Left ventricle myocardium inferior (tissue), 1 donor: ENCODE results near the gene TMPRSS11D. TPM values are rescaled to one million over a fixed set of nuclear protein-coding genes. Genes with fewer than 3 reads are reported as not detected.

ENCODE experiments used
- DNase-seq: peaks from one replicate; pipeline ENCODE4 v3.0.0-alpha.2; 2020
- H3K27ac ChIP-seq: fragments of 200-600 bp; replicated peaks from 2 replicates; pipeline ENCODE4 v1.8.0; 2021
- H3K27me3 ChIP-seq: fragments of 200-600 bp; 2 replicates; pipeline ENCODE4 v1.8.0; 2021; ENCODE audit warnings: low read depth
- H3K36me3 ChIP-seq: fragments of 200-600 bp; 2 replicates; pipeline ENCODE4 v1.8.0; 2021
- H3K4me1 ChIP-seq: fragments of 200-600 bp; 2 replicates; pipeline ENCODE4 v1.8.0; 2021
- H3K4me3 ChIP-seq: fragments of 200-600 bp; 2 replicates; pipeline ENCODE4 v1.8.0; 2021; ENCODE audit warnings: mild to moderate bottlenecking, moderate library complexity
- H3K9me3 ChIP-seq: fragments of 200-600 bp; replicated peaks from 2 replicates; pipeline ENCODE4 v1.8.0; 2021
- intact Hi-C: fragments of 100-400 bp; cut with micrococcal nuclease; formaldehyde crosslinking; loops from one replicate; pipeline ENCODE4 v1.11.0; 2022
- total RNA-seq: library from RNA; stranded (reverse); fragmentation: NEBNext Ultra II Directional; extraction: Animal tissue kit (Norgen Biotek cat#: 25700); gene quantifications from one replicate; pipeline ENCODE4 v1.2.1, GENCODE V29; 2021
- TF ChIP-seq, protein P1 (sequence below): fragments of 200-600 bp; IDR thresholded peaks from 2 replicates; pipeline ENCODE4 v1.8.0; 2021; ENCODE audit warnings: antibody characterized with exemption, mild to moderate bottlenecking, borderline replicate concordance
- donor health status: DM: no; HTN: yes; CAD: no; lungs with severe emphysema.

The TMPRSS11D gene
- total RNA-seq, 1 donor from 2014 or later = not detected

DNA sequence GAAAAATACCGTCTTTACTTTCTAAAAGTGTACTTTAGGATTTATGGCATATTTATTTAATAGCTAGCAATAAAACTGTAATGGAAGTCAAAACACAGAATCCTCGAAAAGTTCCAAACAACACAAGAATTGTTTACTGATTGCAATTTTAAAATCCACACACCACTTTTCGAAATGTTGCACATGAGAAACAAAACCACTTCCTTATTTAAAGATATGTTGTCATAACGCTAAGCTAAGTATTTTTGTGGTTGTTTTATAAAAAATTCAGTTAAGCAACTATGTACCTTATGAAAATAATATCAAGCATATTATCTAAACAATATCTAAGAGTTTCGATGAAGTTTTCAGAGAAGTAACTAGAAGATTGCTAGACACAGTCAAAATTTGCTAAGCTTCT, 344 bp downstream of the TMPRSS11D start:
- H3K36me3 ChIP-seq = no peaks in the 10 kb centered on the region
- no peak for DNase-seq
- H3K4me3 ChIP-seq = no peak overlapping the region
- H3K9me3 ChIP-seq = peaks cover 7% of the 10 kb centered on the region
- H3K27me3 ChIP-seq = no peaks in the 10 kb centered on the region
- TF ChIP-seq, protein P1, sequence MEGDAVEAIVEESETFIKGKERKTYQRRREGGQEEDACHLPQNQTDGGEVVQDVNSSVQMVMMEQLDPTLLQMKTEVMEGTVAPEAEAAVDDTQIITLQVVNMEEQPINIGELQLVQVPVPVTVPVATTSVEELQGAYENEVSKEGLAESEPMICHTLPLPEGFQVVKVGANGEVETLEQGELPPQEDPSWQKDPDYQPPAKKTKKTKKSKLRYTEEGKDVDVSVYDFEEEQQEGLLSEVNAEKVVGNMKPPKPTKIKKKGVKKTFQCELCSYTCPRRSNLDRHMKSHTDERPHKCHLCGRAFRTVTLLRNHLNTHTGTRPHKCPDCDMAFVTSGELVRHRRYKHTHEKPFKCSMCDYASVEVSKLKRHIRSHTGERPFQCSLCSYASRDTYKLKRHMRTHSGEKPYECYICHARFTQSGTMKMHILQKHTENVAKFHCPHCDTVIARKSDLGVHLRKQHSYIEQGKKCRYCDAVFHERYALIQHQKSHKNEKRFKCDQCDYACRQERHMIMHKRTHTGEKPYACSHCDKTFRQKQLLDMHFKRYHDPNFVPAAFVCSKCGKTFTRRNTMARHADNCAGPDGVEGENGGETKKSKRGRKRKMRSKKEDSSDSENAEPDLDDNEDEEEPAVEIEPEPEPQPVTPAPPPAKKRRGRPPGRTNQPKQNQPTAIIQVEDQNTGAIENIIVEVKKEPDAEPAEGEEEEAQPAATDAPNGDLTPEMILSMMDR = no peak
- intact Hi-C loops = no loop called here
- no peaks in the 10 kb centered on the region for H3K4me1 ChIP-seq
- H3K27ac ChIP-seq = no peak overlapping the region

DNA sequence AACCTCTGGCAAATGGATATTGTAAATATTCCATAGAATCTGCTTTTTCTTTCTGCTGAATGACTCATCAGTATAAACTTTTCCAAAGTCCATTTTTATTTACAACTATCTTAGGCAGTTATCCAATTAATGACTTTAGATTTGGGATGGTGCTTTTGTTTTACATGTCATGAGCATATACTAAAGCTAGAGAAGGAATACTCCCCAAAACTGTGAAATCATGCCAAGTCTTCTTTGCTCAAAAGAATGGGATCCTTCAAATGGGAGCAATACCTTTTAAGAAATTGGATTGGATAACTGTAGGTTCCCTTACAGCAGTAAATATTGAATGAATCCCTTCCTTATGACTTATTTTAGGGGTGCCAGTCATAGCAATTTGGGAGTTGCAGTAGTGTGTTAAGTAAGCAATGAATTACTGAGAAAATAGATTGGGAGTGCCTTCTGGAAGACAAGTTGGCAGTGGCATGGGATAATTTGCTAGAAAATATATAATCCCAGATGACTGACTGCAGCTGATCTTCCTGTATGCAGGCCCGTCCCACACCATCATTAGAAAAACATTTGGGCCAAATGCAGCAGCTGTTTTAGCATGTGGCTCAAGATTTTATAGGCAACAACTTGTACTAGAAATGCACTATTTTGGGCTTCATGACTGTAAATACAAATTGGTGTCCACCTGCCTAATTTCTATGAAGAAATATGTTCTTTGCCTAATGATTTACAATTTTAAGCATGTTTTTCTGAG, 2.8 kb downstream of the TMPRSS11D start:
- intact Hi-C loops = no loop called here
- Histone ChIP-seq H3K27ac (no peak overlapping the region), H3K36me3 (no peaks in the 10 kb centered on the region), H3K9me3 (peaks cover 7% of the 10 kb centered on the region), H3K4me1 (no peaks in the 10 kb centered on the region), H3K27me3 (no peaks in the 10 kb centered on the region), H3K4me3 (no peak overlapping the region)
- TF ChIP-seq, protein P1 = no peak
- DNase-seq = no peak

GRCh38 chr4:67879486-67879885, 4.3 kb downstream of the TMPRSS11D start:
- Histone ChIP-seq H3K4me3 (no peak overlapping the region), H3K27ac (no peak overlapping the region), H3K27me3 (no peaks in the 10 kb centered on the region), H3K4me1 (no peaks in the 10 kb centered on the region), H3K36me3 (no peaks in the 10 kb centered on the region), H3K9me3 (peaks cover 7% of the 10 kb centered on the region)
- TF ChIP-seq, protein P1 = no peak
- intact Hi-C loops = no loop called here
- DNase-seq = no peak

GRCh38 chr4:67877086-67877485, 6.7 kb downstream of the TMPRSS11D start:
- no peaks in the 10 kb centered on the region for H3K4me1 ChIP-seq
- no peak for DNase-seq
- no peaks in the 10 kb centered on the region for H3K36me3 ChIP-seq
- intact Hi-C loops = no loop called here
- no peak overlapping the region for H3K4me3 ChIP-seq
- no peaks in the 10 kb centered on the region for H3K27me3 ChIP-seq
- H3K27ac ChIP-seq = no peak overlapping the region
- H3K9me3 ChIP-seq = peaks cover 7% of the 10 kb centered on the region
- TF ChIP-seq, protein P1 = no peak

DNA sequence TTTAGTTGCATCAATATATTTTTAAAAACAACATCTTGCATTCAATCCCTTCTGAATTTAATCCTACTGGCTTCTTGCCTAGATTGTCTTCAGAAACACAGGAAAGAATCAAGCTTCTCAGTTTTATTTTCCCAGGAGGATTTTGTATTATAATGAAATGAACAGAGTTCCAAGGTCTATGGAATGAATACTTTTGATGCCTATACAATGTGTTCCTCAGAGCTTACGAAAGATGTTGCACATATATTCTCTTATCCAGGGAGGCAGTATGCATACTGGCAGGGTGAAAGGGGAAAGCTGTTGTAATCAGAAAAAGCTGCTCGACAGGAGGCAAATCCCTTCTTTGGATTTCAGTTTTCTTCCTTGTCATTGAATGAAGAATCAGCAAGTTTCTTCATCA, 8.8 kb downstream of the TMPRSS11D start:
- H3K27ac ChIP-seq = no peak overlapping the region
- no peak for DNase-seq
- TF ChIP-seq, protein P1 = no peak
- H3K9me3 ChIP-seq = peaks cover 7% of the 10 kb centered on the region
- intact Hi-C loops = no loop called here
- H3K4me3 ChIP-seq = no peak overlapping the region
- H3K27me3 ChIP-seq = no peaks in the 10 kb centered on the region
- H3K4me1 ChIP-seq = no peaks in the 10 kb centered on the region
- H3K36me3 ChIP-seq = no peaks in the 10 kb centered on the region
